HG03159 (cell line): Measurements from ENCODE around the gene OR2V2.

Experiments
- ATAC-seq: cut with Tn5 transposase; IDR thresholded peaks from one replicate; pipeline ENCODE4 v1.9.1; 2021; ENCODE audit warnings: mild to moderate bottlenecking, moderate library complexity; ENCODE audit not compliant: unreplicated experiment

The OR2V2 gene

GRCh38 chr5:181205761-181206649 is 58.6 kb downstream of the OR2V2 start:
- ATAC-seq, result no peak

GRCh38 chr5:181207214-181207959 is 60.0 kb downstream of the OR2V2 start:
- ATAC-seq, result no peak

GRCh38 chr5:181207960-181208253 is 60.5 kb downstream of the OR2V2 start:
- no peak for ATAC-seq
